Upper lobe of left lung (tissue), 6 donors: ENCODE measurements around the gene AP1AR. TPM values are rescaled to one million over a fixed set of nuclear protein-coding genes. Genes with fewer than 3 reads are reported as not detected.

ENCODE experiments used
- ATAC-seq, 2 donors: fragments of 200-7000 bp; cut with Tn5 transposase; one replicate each; pipeline ENCODE4 v1.9.1; 2022; ENCODE audit warnings: mild to moderate bottlenecking in 2 of 2, moderate library complexity in 2 of 2; ENCODE audit not compliant: low FRiP score in 2 of 2
- DNase-seq, 2 donors: peaks; one replicate each; pipeline ENCODE4 v3.0.0-alpha.2; 2019 to 2020
- H3K27ac ChIP-seq, 4 donors: fragments of 200-600 bp; sonication (generic); one replicate each; pipeline ENCODE4 v1.5.1; 2016 to 2019
- H3K27me3 ChIP-seq, 4 donors: fragments of 200-600 bp; sonication (generic); one replicate each; pipeline ENCODE4 v1.5.1; 2017 to 2019
- H3K36me3 ChIP-seq, 4 donors: fragments of 200-600 bp; sonication (generic); one replicate each; pipeline ENCODE4 v1.5.1; 2016 to 2019
- H3K4me1 ChIP-seq, 4 donors: fragments of 200-600 bp; sonication (generic); one replicate each; pipeline ENCODE4 v1.5.1; 2018 to 2019
- H3K4me3 ChIP-seq, 4 donors: fragments of 200-600 bp; sonication (generic); one replicate each; pipeline ENCODE4 v1.5.1; 2017 to 2019; ENCODE audit warnings: mild to moderate bottlenecking in 2 of 4, moderate library complexity in 1 of 4
- H3K9me3 ChIP-seq, 4 donors: fragments of 200-600 bp; sonication (generic); one replicate each; pipeline ENCODE4 v1.5.1; 2018 to 2019
- EP300 ChIP-seq, 4 donors: sonication (generic); formaldehyde crosslinking; IDR thresholded peaks; one replicate each; pipeline ENCODE4 v1.5.1; 2017; ENCODE audit warnings: antibody characterized with exemption in 4 of 4, control low read depth in 2 of 4
- POLR2A ChIP-seq, 4 donors: fragments of 450-650 bp; IDR thresholded peaks; one replicate each; pipeline ENCODE4 v1.5.1; 2016 to 2017; ENCODE audit warnings: antibody characterized with exemption in 4 of 4, mild to moderate bottlenecking in 2 of 4
- POLR2AphosphoS5 ChIP-seq, 2 donors: sonication (generic); formaldehyde crosslinking; IDR thresholded peaks; one replicate each; pipeline ENCODE4 v1.5.1; 2017; ENCODE audit warnings: antibody characterized with exemption in 2 of 2
- WGBS, 2 donors: methylation state at CpG; one replicate each; pipeline ENCODE4 v1.1.5; 2017 to 2018; 5-methylcytosine and 5-hydroxymethylcytosine counted together
- total RNA-seq, 6 donors: library from RNA; depleted of rRNA in 4 of 6; stranded (reverse); fragments of >200 nt in 4 of 6; gene quantifications; one replicate each; pipeline versions ENCODE4 v1.1.0 to v1.2.1, GENCODE V29; 2016 to 2021
- TF ChIP-seq, protein P1 (sequence below), 6 experiments: fragments of 450-650 bp in 4 of 6; fragments of 200-600 bp in 2 of 6; sonication (generic) in 2 of 6; IDR thresholded peaks; one replicate each; pipeline ENCODE4 v1.5.1; 2016 to 2019; ENCODE audit warnings: antibody characterized with exemption in 6 of 6
- donor health status: DM: no; HTN: no; CAD: no; lungs with moderate emphysema.
- donor health status: DM: no; HTN: yes; CAD: no; lungs with severe emphysema.

AP1AR gene
- total RNA-seq, 6 donors from 2014 or later: 21.9 to 25.1 (median 24.1) TPM

DNA sequence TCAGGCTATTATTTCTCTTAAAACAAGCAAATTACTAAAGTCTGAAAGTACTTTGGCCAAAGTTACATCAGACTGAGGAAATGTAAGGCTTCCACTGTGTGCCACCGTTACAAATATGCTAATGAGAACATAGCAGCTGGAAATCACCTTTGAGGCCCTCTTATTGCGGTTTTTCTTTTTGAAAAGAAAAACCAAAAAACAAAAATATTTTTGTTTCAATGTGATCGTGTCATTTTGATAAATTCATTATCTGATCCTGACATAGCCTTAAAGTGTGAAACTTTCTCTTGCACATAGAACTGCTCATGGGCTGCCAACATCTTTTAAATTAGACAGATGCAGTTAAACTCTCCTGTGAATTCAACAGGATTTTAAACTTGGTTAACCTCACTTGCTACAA is 56.9 kb downstream of the AP1AR start:
- H3K36me3 ChIP-seq: no peaks in the 10 kb centered on the region
- DNase-seq: no peak
- peak overlapping the region in 2 of 4 donors; percentile 18 to 45 for H3K27ac ChIP-seq
- ATAC-seq: no peak
- H3K4me1 ChIP-seq: peaks cover 9 to 28% (median 19%) of the 10 kb centered on the region in 4 donors
- no peaks in the 10 kb centered on the region for H3K9me3 ChIP-seq
- H3K27me3 ChIP-seq: no peaks in the 10 kb centered on the region
- TF ChIP-seq POLR2A (IDR thresholded peaks at IDR 0.05) (no peak), EP300 (IDR thresholded peaks at IDR 0.05) (no peak), POLR2AphosphoS5 (IDR thresholded peaks at IDR 0.05) (no peak)
- TF ChIP-seq, protein P1, sequence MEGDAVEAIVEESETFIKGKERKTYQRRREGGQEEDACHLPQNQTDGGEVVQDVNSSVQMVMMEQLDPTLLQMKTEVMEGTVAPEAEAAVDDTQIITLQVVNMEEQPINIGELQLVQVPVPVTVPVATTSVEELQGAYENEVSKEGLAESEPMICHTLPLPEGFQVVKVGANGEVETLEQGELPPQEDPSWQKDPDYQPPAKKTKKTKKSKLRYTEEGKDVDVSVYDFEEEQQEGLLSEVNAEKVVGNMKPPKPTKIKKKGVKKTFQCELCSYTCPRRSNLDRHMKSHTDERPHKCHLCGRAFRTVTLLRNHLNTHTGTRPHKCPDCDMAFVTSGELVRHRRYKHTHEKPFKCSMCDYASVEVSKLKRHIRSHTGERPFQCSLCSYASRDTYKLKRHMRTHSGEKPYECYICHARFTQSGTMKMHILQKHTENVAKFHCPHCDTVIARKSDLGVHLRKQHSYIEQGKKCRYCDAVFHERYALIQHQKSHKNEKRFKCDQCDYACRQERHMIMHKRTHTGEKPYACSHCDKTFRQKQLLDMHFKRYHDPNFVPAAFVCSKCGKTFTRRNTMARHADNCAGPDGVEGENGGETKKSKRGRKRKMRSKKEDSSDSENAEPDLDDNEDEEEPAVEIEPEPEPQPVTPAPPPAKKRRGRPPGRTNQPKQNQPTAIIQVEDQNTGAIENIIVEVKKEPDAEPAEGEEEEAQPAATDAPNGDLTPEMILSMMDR (IDR thresholded peaks at IDR 0.05): no peak
- 51 to 56% methylated on average over 3 of the region's 3 CpGs for WGBS, 2 donors
- H3K4me3 ChIP-seq: no peak overlapping the region

GRCh38 chr4:112289407-112290253 is 58.0 kb downstream of the AP1AR start:
- Histone ChIP-seq H3K4me3 (no peak overlapping the region), H3K27me3 (no peaks in the 10 kb centered on the region), H3K27ac (peak overlapping the region in 1 of 4 donors; percentile 17), H3K9me3 (no peaks in the 10 kb centered on the region), H3K36me3 (no peaks in the 10 kb centered on the region), H3K4me1 (peaks cover 0 to 19% (median 13%) of the 10 kb centered on the region in 4 donors)
- DNase-seq (no peak), ATAC-seq (no peak)
- 72 to 73% methylated on average over 10 of the region's 10 CpGs for WGBS, 2 donors
- TF ChIP-seq POLR2A (IDR thresholded peaks at IDR 0.05) (no peak), POLR2AphosphoS5 (IDR thresholded peaks at IDR 0.05) (no peak), EP300 (IDR thresholded peaks at IDR 0.05) (no peak)
- TF ChIP-seq, protein P1 (IDR thresholded peaks at IDR 0.05): no peak

DNA sequence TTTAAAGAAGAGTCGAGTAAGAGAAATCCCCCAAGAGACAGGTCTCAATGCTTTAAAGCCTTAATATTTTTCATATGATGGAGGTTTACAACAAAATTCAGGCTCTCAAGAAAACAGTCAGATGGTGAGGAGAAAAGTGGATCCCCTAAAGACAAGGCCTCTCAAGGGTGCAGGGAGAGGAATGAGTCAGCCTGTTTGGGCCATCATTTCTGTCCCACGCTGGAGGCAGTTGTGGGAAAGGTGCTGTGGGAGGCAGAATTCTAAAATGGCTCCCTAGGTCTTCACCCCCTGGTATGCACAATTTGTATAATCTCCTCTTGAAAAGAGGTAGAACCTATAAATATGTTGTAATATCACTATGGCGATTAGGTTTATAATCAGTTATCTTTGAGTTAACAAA is 58.8 kb downstream of the AP1AR start:
- Histone ChIP-seq H3K27ac (no peak overlapping the region), H3K4me1 (peaks cover 0 to 17% (median 9%) of the 10 kb centered on the region in 4 donors), H3K4me3 (no peak overlapping the region), H3K36me3 (no peaks in the 10 kb centered on the region), H3K27me3 (no peaks in the 10 kb centered on the region), H3K9me3 (no peaks in the 10 kb centered on the region)
- 78 to 87% methylated on average over 3 of the region's 3 CpGs for WGBS, 2 donors
- DNase-seq (no peak), ATAC-seq (no peak)
- no peak for TF ChIP-seq POLR2A (IDR thresholded peaks at IDR 0.05)
- no peak for TF ChIP-seq EP300 (IDR thresholded peaks at IDR 0.05)
- TF ChIP-seq POLR2AphosphoS5 (IDR thresholded peaks at IDR 0.05): no peak
- TF ChIP-seq, protein P1 (IDR thresholded peaks at IDR 0.05): no peak

DNA sequence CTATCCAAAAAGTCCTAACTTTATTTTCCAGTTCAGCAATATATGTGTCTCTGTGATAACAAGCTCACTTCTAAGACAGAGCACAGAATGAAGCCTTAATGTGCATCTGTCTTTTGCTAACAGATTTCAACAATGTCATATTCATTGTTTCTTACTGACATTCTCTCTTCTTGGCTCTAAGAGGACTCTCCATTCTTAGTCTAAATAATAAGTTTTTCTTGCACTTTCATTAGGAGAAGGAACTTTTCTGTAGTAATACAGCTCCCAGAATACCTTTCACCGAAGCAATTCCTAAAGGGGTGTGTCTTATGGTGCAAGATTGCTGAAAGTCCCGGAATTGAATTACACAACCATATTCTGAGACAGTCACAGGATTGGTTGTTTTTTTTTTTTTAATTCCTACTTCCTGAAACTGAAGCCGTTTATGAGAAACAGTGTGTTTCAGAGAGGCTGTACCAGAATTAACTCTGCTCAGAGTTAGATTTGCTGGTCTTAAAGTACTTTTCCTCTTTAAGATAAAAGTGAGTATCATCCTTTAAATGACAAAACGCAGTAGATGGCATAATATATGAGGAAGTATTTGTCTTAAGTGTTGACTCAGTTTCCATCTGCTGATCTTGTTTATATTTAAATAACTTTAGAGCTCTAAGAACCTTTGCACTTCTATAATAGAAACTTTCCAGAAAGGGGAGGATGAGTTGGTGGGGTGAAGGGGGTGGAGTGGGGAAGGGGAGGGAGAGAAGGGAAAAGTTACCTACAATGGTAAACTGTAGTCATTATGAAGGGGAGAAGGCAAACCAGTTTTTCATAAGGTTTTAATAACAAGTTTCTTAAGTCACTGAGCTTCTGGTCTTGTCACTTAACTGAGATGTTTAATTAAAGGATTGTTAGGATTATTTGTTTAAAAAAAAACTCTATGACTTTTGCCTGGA is 65.6 kb downstream of the AP1AR start, which contains the start of gene ALPK1:
ALPK1 (plus strand) TSS at position 421 of the 932 bp plus-strand sequence.
- peak within 1 kb of the TSS in 3 of 4 donors; percentile 29 to 49 (median 48) for H3K4me3 ChIP-seq
- DNase-seq (no peak), ATAC-seq (peak; percentile 94 to 97)
- 2 to 6% methylated on average over 4 of the region's 4 CpGs for WGBS, 2 donors
- no peaks in the 10 kb centered on the region for H3K36me3 ChIP-seq
- H3K9me3 ChIP-seq: no peaks in the 10 kb centered on the region
- H3K4me1 ChIP-seq: peaks cover 9 to 25% (median 22%) of the 10 kb centered on the region in 4 donors
- TF ChIP-seq EP300 (IDR thresholded peaks at IDR 0.05) (peak; percentile 13 to 87 (median 50)), POLR2AphosphoS5 (IDR thresholded peaks at IDR 0.05) (peak in 1 of 2 donors; percentile 89), POLR2A (IDR thresholded peaks at IDR 0.05) (peak in 2 of 4 donors; percentile 46 to 69)
- TF ChIP-seq, protein P1 (IDR thresholded peaks at IDR 0.05): no peak
- no peaks in the 10 kb centered on the region for H3K27me3 ChIP-seq
- peak within 1 kb of the TSS; percentile 76 to 86 (median 84) for H3K27ac ChIP-seq
